Neural cell (in vitro differentiated cells): ENCODE measurements around the gene AGBL1.

Source experiments
- CTCF ChIP-seq: fragments of 450-650 bp; IDR thresholded peaks from 2 replicates; pipeline ENCODE4 v1.5.1; 2014; ENCODE audit warnings: antibody characterized with exemption, mild to moderate bottlenecking, moderate library complexity; ENCODE audit not compliant: poor library complexity, severe bottlenecking
- EP300 ChIP-seq: fragments of 450-650 bp; conservative IDR thresholded peaks from 2 replicates; pipeline ENCODE4 v1.6.1; 2014; ENCODE audit warnings: antibody characterized with exemption, mild to moderate bottlenecking, moderate library complexity; ENCODE audit not compliant: poor library complexity, severe bottlenecking
- MXI1 ChIP-seq: fragments of 450-650 bp; conservative IDR thresholded peaks from 2 replicates; pipeline ENCODE4 v1.6.1; 2014; ENCODE audit warnings: antibody characterized with exemption, mild to moderate bottlenecking; ENCODE audit not compliant: poor library complexity, severe bottlenecking
- POLR2AphosphoS5 ChIP-seq: IDR thresholded peaks from 2 replicates; pipeline ENCODE4 v1.6.1; 2012
- REST ChIP-seq: IDR thresholded peaks from 2 replicates; pipeline ENCODE4 v1.6.1; 2012; ENCODE audit warnings: borderline replicate concordance
- TAF1 ChIP-seq: IDR thresholded peaks from 2 replicates; pipeline ENCODE4 v1.6.1; 2012; ENCODE audit warnings: low read depth

GRCh38 chr15:86623236-86623635 is 543.6 kb downstream of the AGBL1 start:
- TF ChIP-seq EP300 (no peak), MXI1 (no peak), CTCF (no peak), POLR2AphosphoS5 (no peak), TAF1 (no peak), REST (no peak)
